ENCODE results near the gene CACNB3. TPM values are rescaled to one million over a fixed set of nuclear protein-coding genes. Genes with fewer than 3 reads are reported as not detected.

Gene CACNB3
- total and polyA plus RNA-seq, 2 of the 8 experiments (the other 6 are each of a cell fraction or from before 2014, with no cell fraction given) = 12.5 to 16.0 TPM

DNA sequence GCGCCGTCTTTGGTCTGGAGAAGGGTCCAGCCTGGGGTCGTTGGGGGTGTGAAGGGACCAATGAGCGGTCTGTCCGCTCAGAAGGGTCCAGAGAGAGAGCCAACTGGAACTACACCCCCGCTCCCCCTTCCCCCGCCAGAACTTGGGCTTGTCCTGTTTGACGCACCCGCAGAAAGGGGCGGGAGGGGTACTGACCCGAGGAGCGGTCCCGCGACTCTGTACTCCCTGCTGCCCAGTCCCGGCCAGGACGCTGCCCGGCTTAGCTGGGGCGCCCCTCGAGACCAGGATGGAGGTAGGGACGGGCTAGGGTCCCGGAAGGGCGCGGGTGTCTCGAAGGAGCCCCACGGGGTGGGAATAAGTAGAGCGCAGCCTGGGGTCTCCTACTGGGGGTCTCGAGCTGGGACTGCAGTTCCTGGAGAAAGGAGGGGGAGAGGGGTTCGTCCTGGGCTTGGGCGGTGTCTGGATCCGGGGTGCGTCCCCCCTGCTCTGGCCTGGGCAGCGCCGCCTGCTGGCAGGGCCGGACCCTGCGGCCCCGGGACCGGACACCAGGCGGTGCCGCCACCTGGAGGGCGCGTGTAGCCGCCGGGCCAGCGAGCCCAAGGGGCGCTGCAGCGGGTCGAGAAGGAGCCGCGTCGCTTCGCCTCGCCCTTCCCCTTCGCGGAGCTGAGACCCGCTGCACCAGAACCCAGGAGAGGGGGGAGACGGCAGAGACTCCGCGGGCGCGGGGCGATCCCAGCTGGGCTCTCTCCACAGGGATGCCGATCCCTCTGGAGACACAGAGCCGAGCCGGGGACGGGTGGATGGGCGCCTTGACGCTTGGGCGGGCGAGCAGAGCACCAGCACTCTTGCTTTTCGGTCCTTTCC lies 3.8 kb upstream of the CACNB3 start (continued):
- TF ChIP-seq, protein P1, sequence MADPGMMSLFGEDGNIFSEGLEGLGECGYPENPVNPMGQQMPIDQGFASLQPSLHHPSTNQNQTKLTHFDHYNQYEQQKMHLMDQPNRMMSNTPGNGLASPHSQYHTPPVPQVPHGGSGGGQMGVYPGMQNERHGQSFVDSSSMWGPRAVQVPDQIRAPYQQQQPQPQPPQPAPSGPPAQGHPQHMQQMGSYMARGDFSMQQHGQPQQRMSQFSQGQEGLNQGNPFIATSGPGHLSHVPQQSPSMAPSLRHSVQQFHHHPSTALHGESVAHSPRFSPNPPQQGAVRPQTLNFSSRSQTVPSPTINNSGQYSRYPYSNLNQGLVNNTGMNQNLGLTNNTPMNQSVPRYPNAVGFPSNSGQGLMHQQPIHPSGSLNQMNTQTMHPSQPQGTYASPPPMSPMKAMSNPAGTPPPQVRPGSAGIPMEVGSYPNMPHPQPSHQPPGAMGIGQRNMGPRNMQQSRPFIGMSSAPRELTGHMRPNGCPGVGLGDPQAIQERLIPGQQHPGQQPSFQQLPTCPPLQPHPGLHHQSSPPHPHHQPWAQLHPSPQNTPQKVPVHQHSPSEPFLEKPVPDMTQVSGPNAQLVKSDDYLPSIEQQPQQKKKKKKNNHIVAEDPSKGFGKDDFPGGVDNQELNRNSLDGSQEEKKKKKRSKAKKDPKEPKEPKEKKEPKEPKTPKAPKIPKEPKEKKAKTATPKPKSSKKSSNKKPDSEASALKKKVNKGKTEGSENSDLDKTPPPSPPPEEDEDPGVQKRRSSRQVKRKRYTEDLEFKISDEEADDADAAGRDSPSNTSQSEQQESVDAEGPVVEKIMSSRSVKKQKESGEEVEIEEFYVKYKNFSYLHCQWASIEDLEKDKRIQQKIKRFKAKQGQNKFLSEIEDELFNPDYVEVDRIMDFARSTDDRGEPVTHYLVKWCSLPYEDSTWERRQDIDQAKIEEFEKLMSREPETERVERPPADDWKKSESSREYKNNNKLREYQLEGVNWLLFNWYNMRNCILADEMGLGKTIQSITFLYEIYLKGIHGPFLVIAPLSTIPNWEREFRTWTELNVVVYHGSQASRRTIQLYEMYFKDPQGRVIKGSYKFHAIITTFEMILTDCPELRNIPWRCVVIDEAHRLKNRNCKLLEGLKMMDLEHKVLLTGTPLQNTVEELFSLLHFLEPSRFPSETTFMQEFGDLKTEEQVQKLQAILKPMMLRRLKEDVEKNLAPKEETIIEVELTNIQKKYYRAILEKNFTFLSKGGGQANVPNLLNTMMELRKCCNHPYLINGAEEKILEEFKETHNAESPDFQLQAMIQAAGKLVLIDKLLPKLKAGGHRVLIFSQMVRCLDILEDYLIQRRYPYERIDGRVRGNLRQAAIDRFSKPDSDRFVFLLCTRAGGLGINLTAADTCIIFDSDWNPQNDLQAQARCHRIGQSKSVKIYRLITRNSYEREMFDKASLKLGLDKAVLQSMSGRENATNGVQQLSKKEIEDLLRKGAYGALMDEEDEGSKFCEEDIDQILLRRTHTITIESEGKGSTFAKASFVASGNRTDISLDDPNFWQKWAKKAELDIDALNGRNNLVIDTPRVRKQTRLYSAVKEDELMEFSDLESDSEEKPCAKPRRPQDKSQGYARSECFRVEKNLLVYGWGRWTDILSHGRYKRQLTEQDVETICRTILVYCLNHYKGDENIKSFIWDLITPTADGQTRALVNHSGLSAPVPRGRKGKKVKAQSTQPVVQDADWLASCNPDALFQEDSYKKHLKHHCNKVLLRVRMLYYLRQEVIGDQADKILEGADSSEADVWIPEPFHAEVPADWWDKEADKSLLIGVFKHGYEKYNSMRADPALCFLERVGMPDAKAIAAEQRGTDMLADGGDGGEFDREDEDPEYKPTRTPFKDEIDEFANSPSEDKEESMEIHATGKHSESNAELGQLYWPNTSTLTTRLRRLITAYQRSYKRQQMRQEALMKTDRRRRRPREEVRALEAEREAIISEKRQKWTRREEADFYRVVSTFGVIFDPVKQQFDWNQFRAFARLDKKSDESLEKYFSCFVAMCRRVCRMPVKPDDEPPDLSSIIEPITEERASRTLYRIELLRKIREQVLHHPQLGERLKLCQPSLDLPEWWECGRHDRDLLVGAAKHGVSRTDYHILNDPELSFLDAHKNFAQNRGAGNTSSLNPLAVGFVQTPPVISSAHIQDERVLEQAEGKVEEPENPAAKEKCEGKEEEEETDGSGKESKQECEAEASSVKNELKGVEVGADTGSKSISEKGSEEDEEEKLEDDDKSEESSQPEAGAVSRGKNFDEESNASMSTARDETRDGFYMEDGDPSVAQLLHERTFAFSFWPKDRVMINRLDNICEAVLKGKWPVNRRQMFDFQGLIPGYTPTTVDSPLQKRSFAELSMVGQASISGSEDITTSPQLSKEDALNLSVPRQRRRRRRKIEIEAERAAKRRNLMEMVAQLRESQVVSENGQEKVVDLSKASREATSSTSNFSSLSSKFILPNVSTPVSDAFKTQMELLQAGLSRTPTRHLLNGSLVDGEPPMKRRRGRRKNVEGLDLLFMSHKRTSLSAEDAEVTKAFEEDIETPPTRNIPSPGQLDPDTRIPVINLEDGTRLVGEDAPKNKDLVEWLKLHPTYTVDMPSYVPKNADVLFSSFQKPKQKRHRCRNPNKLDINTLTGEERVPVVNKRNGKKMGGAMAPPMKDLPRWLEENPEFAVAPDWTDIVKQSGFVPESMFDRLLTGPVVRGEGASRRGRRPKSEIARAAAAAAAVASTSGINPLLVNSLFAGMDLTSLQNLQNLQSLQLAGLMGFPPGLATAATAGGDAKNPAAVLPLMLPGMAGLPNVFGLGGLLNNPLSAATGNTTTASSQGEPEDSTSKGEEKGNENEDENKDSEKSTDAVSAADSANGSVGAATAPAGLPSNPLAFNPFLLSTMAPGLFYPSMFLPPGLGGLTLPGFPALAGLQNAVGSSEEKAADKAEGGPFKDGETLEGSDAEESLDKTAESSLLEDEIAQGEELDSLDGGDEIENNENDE (IDR thresholded peaks at IDR 0.05; ENCODE audit: insufficient replicate concordance, low read length) = no peak
- TF ChIP-seq TEAD4 (IDR thresholded peaks at IDR 0.05; ENCODE audit: low read depth, low read length) (no peak), KDM5A (IDR thresholded peaks at IDR 0.05; ENCODE audit: low read length) (no peak), JUN (IDR thresholded peaks at IDR 0.05; ENCODE audit: low read depth, low read length) (no peak), RBBP5 (IDR thresholded peaks at IDR 0.05; ENCODE audit: borderline replicate concordance, low read depth, low read length) (peak; percentile 18; the same call in 1 of the 2 replicates), SAP30 (IDR thresholded peaks at IDR 0.05; ENCODE audit: insufficient read depth, insufficient replicate concordance, low read length) (no peak)
- TF ChIP-seq, protein P2, sequence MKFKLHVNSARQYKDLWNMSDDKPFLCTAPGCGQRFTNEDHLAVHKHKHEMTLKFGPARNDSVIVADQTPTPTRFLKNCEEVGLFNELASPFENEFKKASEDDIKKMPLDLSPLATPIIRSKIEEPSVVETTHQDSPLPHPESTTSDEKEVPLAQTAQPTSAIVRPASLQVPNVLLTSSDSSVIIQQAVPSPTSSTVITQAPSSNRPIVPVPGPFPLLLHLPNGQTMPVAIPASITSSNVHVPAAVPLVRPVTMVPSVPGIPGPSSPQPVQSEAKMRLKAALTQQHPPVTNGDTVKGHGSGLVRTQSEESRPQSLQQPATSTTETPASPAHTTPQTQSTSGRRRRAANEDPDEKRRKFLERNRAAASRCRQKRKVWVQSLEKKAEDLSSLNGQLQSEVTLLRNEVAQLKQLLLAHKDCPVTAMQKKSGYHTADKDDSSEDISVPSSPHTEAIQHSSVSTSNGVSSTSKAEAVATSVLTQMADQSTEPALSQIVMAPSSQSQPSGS (IDR thresholded peaks at IDR 0.05; ENCODE audit: low read length) = 0 out of 2 replicates have a peak, but pooled peaks have one; percentile 25

All from H1 (cell line).